Naive B cell (primary cell): ENCODE data around the gene ZFP69B. TPM values are rescaled to one million over a fixed set of nuclear protein-coding genes. Genes with fewer than 3 reads are reported as not detected.

Experiments
- ATAC-seq, 2 donors: fragments of 150-1000 bp; cut with Tn5 transposase; 2 replicates each; pipeline ENCODE4 v1.10.0; 2021; ENCODE audit warnings: low read depth in 2 of 2, mild to moderate bottlenecking in 2 of 2, moderate library complexity in 2 of 2
- DNase-seq: peaks from one replicate; pipeline ENCODE4 v3.0.0; 2022
- H3K27ac Mint-ChIP-seq, 6 donors: one replicate each; pipeline ENCODE4 v1.8.0; 2020 to 2022; ENCODE audit warnings: mild to moderate bottlenecking in 6 of 6, mixed read lengths in 6 of 6, moderate library complexity in 5 of 6, inconsistent platforms in 2 of 6
- H3K27me3 Mint-ChIP-seq, 3 donors: one replicate each; pipeline ENCODE4 v1.8.0; 2021 to 2022; ENCODE audit warnings: mixed read lengths in 3 of 3, mild to moderate bottlenecking in 1 of 3
- H3K36me3 Mint-ChIP-seq, 2 donors: one replicate each; pipeline ENCODE4 v1.8.0; 2020 to 2022; ENCODE audit warnings: mixed read lengths in 2 of 2, inconsistent platforms in 1 of 2, mild to moderate bottlenecking in 1 of 2
- H3K4me1 Mint-ChIP-seq, 3 donors: one replicate each; pipeline ENCODE4 v1.8.0; 2020 to 2022; ENCODE audit warnings: mixed read lengths in 3 of 3, inconsistent platforms in 1 of 3, mild to moderate bottlenecking in 1 of 3, moderate library complexity in 1 of 3
- H3K4me3 Mint-ChIP-seq, 8 donors: one replicate each; pipeline ENCODE4 v1.8.0; 2020 to 2022; ENCODE audit warnings: mild to moderate bottlenecking in 8 of 8, mixed read lengths in 8 of 8, moderate library complexity in 8 of 8, inconsistent platforms in 2 of 8
- H3K9me3 Mint-ChIP-seq, 7 donors: one replicate each; pipeline ENCODE4 v1.8.0; 2020 to 2022; ENCODE audit warnings: mixed read lengths in 7 of 7, mild to moderate bottlenecking in 5 of 7, inconsistent platforms in 2 of 7, moderate library complexity in 1 of 7
- polyA plus RNA-seq, 6 donors: library from polyadenylated mRNA; unstranded; fragments of 300-500 nt; fragmentation: Illumina TruSeq; gene quantifications; one replicate each; pipeline ENCODE4 v1.2.3, GENCODE V29; 2021; ENCODE audit warnings: low read depth in 6 of 6

The ZFP69B gene
- polyA plus RNA-seq, 6 donors from 2014 or later = 1.1 to 3.2 (median 2.0) TPM; not detected in 1

- H3K27ac Mint-ChIP-seq = peak overlapping the region in 4 of 6 donors; percentile 71 to 91 (median 84)
- H3K4me1 Mint-ChIP-seq = peaks cover 40 to 66% (median 54%) of the 10 kb centered on the region in 3 donors
- ATAC-seq (peak; percentile 32 to 45), DNase-seq (no peak)
- peaks cover 55 to 83% of the 10 kb centered on the region in 2 donors for H3K36me3 Mint-ChIP-seq
- no peaks in the 10 kb centered on the region for H3K27me3 Mint-ChIP-seq
- H3K9me3 Mint-ChIP-seq = no peaks in the 10 kb centered on the region
- peak overlapping the region in 5 of 8 donors; percentile 26 to 68 (median 50) for H3K4me3 Mint-ChIP-seq
Measured at GRCh38 chr1:40421431-40422384, 28.6 kb upstream of the ZFP69B start.

DNA sequence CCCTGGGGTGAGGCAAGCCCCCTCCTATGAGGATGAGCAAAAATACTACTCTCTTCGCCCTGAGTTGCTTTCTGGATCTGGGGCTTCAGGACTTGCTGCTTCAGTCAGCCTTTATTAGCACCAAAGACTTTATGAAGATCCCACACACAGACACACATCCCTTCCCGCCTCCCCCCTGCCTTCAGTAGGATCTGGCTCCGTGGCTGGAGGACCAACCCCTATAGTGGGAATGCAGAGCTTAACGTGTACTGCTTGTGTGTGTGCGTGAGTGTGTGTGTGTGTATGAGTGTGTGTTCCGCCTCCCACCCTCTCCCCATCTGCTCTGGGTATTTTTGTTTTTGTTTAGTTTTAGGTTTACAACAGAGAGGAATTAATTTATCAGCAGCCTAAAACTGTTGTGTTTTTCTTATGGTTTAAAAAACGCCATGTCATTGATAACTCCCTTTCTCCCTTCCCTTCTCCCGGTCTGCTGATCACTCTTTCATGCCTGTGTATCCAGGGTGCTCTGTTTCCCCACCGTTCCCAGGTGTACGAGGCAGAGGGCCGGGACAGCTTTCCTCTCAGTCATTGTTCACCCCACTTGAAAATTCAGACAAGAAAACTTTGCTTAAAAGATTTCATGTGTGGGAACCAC lies 27.5 kb upstream of the ZFP69B start:
- Mint-ChIP-seq H3K4me3 (peak overlapping the region in 4 of 8 donors; percentile 9 to 42 (median 28)), H3K27me3 (no peaks in the 10 kb centered on the region), H3K9me3 (no peaks in the 10 kb centered on the region), H3K27ac (peak overlapping the region; percentile 51 to 91 (median 86)), H3K36me3 (peaks cover 45 to 75% of the 10 kb centered on the region in 2 donors), H3K4me1 (peaks cover 40 to 67% (median 54%) of the 10 kb centered on the region in 3 donors)
- DNase-seq (no peak), ATAC-seq (peak in 1 of 2 donors; percentile 13)

GRCh38 chr1:40423264-40423642 lies 27.0 kb upstream of the ZFP69B start:
- H3K27ac Mint-ChIP-seq = peak overlapping the region; percentile 75 to 91 (median 89)
- H3K9me3 Mint-ChIP-seq = no peaks in the 10 kb centered on the region
- H3K27me3 Mint-ChIP-seq = no peaks in the 10 kb centered on the region
- H3K4me3 Mint-ChIP-seq = peak overlapping the region in 7 of 8 donors; percentile 9 to 86 (median 41)
- peaks cover 39 to 70% of the 10 kb centered on the region in 2 donors for H3K36me3 Mint-ChIP-seq
- peaks cover 40 to 67% (median 54%) of the 10 kb centered on the region in 3 donors for H3K4me1 Mint-ChIP-seq
- DNase-seq = peak; percentile 41
- peak; percentile 74 to 78 for ATAC-seq

DNA sequence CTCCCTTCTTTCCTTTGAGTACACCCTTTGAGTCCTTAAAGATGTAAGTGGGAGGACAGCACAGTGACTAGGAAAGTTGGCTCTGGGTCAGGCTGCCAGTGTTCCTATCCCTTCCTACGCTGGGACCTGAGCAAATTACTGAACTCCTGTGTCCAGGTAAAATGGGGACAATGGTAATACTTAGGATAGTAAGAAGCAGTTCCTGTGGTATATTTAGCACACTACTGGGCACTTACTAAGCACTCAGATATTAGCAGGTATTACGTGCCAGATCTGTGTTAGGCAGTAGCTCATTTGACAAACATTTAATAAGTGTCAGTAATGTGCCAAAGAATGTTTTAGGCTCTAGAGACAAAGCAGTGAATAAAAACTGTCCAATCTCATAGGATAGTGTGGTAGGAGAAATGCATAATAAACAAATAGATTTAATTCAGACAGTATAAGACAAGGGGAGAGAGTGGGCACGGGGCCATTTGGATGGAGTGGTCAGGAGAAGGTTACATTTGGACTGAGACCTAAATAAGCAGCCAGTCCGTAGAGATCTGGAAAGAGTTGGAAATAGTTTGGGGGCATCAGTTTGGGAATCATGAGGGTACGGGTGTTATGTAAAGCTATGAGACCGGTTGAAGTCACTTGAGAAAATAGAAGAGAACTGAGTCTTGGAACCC lies 26.2 kb upstream of the ZFP69B start:
- H3K9me3 Mint-ChIP-seq = no peaks in the 10 kb centered on the region
- ATAC-seq = no peak

GRCh38 chr1:40425198-40425597 lies 25.1 kb upstream of the ZFP69B start:
- Mint-ChIP-seq H3K9me3 (no peaks in the 10 kb centered on the region), H3K27ac (peak overlapping the region in 5 of 6 donors; percentile 33 to 88 (median 78)), H3K27me3 (no peaks in the 10 kb centered on the region), H3K4me1 (peaks cover 39 to 58% (median 54%) of the 10 kb centered on the region in 3 donors), H3K36me3 (peaks cover 30 to 59% of the 10 kb centered on the region in 2 donors), H3K4me3 (no peak overlapping the region)
- DNase-seq (no peak), ATAC-seq (no peak)

More for the DNA sequence above, 26.2 kb upstream of the ZFP69B start:
- Mint-ChIP-seq H3K27ac (peak overlapping the region; percentile 64 to 94 (median 90)), H3K4me3 (peak overlapping the region in 4 of 8 donors; percentile 2 to 64 (median 6)), H3K4me1 (peaks cover 40 to 60% (median 54%) of the 10 kb centered on the region in 3 donors), H3K36me3 (peaks cover 32 to 62% of the 10 kb centered on the region in 2 donors), H3K27me3 (no peaks in the 10 kb centered on the region)
- no peak for DNase-seq

GRCh38 chr1:40431385-40431784 lies 18.9 kb upstream of the ZFP69B start:
- Mint-ChIP-seq H3K36me3 (peaks cover 0 to 6% of the 10 kb centered on the region in 2 donors), H3K4me1 (peaks cover under 1 to 4% (median 2%) of the 10 kb centered on the region in 3 donors), H3K4me3 (no peak overlapping the region), H3K27ac (peak overlapping the region in 2 of 6 donors; percentile 2 to 37), H3K27me3 (no peaks in the 10 kb centered on the region), H3K9me3 (peaks cover 0 to 1% (median 0%) of the 10 kb centered on the region in 7 donors)
- ATAC-seq (no peak), DNase-seq (no peak)

GRCh38 chr1:40432644-40433390 lies 17.5 kb upstream of the ZFP69B start:
- no peak overlapping the region for H3K4me3 Mint-ChIP-seq
- ATAC-seq (no peak), DNase-seq (no peak)
- H3K9me3 Mint-ChIP-seq = peaks cover 0 to 1% (median 0%) of the 10 kb centered on the region in 7 donors
- H3K27ac Mint-ChIP-seq = peak overlapping the region in 2 of 6 donors; percentile 28 to 54
- no peaks in the 10 kb centered on the region for H3K27me3 Mint-ChIP-seq
- H3K36me3 Mint-ChIP-seq = no peaks in the 10 kb centered on the region
- H3K4me1 Mint-ChIP-seq = peaks cover 0 to 2% (median 0%) of the 10 kb centered on the region in 3 donors

DNA sequence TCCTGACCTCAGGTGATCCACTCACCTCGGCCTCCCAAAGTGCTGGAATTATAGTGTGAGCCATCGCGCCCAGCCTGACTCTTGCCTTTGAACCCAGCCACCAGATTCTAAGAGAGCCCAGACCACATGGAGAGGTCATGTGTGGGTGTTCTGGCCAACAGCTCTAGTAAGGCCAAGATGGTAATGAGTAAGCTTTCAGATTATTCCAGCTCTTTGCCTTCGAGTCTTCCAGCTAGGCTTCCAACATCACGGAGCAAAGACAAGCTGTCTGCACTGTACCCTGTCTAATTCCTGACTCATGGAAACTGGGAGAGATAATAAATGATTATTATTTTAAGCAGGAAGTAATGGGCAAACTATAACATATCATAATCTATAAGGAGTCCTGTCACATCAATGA lies 14.8 kb upstream of the ZFP69B start:
- no peak overlapping the region for H3K27ac Mint-ChIP-seq
- no peak overlapping the region for H3K4me3 Mint-ChIP-seq
- H3K4me1 Mint-ChIP-seq = peaks cover 4 to 9% (median 7%) of the 10 kb centered on the region in 3 donors
- no peaks in the 10 kb centered on the region for H3K36me3 Mint-ChIP-seq
- peaks cover 0 to 1% (median 0%) of the 10 kb centered on the region in 7 donors for H3K9me3 Mint-ChIP-seq
- no peaks in the 10 kb centered on the region for H3K27me3 Mint-ChIP-seq
- DNase-seq (no peak), ATAC-seq (no peak)

- Mint-ChIP-seq H3K36me3 (no peaks in the 10 kb centered on the region), H3K9me3 (peaks cover 0 to 1% (median 0%) of the 10 kb centered on the region in 7 donors), H3K4me3 (no peak overlapping the region), H3K27ac (no peak overlapping the region), H3K4me1 (peaks cover 4 to 9% (median 7%) of the 10 kb centered on the region in 3 donors), H3K27me3 (no peaks in the 10 kb centered on the region)
- DNase-seq (no peak), ATAC-seq (no peak)
Measured at GRCh38 chr1:40435876-40436275, 14.4 kb upstream of the ZFP69B start.

DNA sequence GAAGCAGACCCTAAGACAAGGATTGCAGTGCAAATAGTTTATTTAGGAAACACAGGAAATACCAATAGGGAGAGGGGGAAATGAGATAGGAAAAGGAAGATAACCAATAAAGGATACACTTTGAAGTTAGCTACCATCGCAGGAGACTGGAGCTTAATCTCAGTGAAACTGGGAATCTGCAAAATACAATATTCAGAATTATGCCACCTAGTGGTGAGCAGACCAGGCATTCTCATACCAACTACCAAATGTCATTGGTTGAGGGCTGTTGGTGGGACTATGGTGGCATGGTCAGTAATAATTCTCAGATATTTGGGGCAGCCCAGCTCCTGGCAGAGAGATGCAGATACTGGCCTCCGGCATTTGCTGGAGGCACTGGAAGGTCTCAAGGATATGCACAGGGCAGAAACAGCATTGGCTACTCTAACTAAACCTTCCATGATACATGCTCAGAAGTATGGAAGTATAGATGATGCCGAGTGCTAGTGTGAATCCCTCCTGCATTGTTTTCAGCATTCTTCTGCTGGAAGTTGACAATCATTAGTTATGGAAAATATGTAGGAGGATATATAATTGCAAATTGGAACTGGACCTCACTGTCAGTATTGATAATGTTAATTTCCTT lies 11.8 kb upstream of the ZFP69B start:
- Mint-ChIP-seq H3K36me3 (no peaks in the 10 kb centered on the region), H3K9me3 (no peaks in the 10 kb centered on the region), H3K27ac (peak overlapping the region in 1 of 6 donors; percentile 2), H3K27me3 (no peaks in the 10 kb centered on the region), H3K4me3 (no peak overlapping the region), H3K4me1 (peaks cover 4 to 9% (median 7%) of the 10 kb centered on the region in 3 donors)
- peak; percentile 51 to 69 for ATAC-seq
- no peak for DNase-seq

GRCh38 chr1:40439247-40439646 lies 11.0 kb upstream of the ZFP69B start:
- Mint-ChIP-seq H3K27me3 (no peaks in the 10 kb centered on the region), H3K27ac (no peak overlapping the region), H3K4me3 (no peak overlapping the region), H3K9me3 (no peaks in the 10 kb centered on the region), H3K36me3 (no peaks in the 10 kb centered on the region), H3K4me1 (peaks cover 4 to 9% (median 7%) of the 10 kb centered on the region in 3 donors)
- DNase-seq (no peak), ATAC-seq (no peak)
